PC-9 (cell line): ENCODE measurements around the gene MMD2. TPM values are rescaled to one million over a fixed set of nuclear protein-coding genes. Genes with fewer than 3 reads are reported as not detected.

ENCODE experiments used
- BruUV-seq: library from RNA; stranded (reverse); fragments of 400-500 nt; replicated peaks from 2 replicates; lab custom pipeline; 2021; lab: Mats Ljungman, UMichigan
- CTCF ChIA-PET: fragments of 300-600 bp; sonication (Branson Sonifier 250); formaldehyde crosslinking; loops from one replicate; lab custom pipeline; 2022; ENCODE audit warnings: antibody characterized with exemption; lab: Charles Lee
- POLR2A ChIA-PET: fragments of 300-600 bp; sonication (Branson Sonifier 250); formaldehyde crosslinking; loops from one replicate; lab custom pipeline; 2022; ENCODE audit warnings: antibody characterized with exemption; ENCODE audit not compliant: unreplicated experiment; lab: Charles Lee
- DNase-seq, 2 experiments: peaks; one replicate each; pipeline versions ENCODE4 v3.0.0 to v3.0.0-alpha.2; 2015 to 2022; ENCODE audit warnings: mixed read lengths in 1 of 2
- H2AFZ ChIP-seq: fragments of 200-600 bp; sonication (generic); 2 replicates; pipeline ENCODE4 v1.8.1; 2017; ENCODE audit warnings: antibody characterized with exemption
- H3F3A ChIP-seq: fragments of 200-600 bp; sonication (generic); 2 replicates; pipeline ENCODE4 v1.8.1; 2017; ENCODE audit warnings: antibody characterized with exemption, mild to moderate bottlenecking, low read depth; ENCODE audit not compliant: insufficient read depth
- H3K27ac ChIP-seq: fragments of 200-600 bp; sonication (generic); 2 replicates; pipeline ENCODE4 v1.6.1; 2016; ENCODE audit warnings: mixed run types
- H3K27me3 ChIP-seq: fragments of 200-600 bp; sonication (generic); 2 replicates; pipeline ENCODE4 v1.6.1; 2016; ENCODE audit warnings: low read depth, mixed run types; ENCODE audit not compliant: insufficient read depth
- H3K36me3 ChIP-seq: fragments of 200-600 bp; sonication (generic); 2 replicates; pipeline ENCODE4 v1.6.1; 2016; ENCODE audit warnings: low read depth, mixed run types
- H3K4me1 ChIP-seq: fragments of 200-600 bp; sonication (generic); replicated peaks from 2 replicates; pipeline ENCODE4 v1.6.1; 2016; ENCODE audit warnings: mixed run types; ENCODE audit not compliant: insufficient read depth
- H3K4me2 ChIP-seq: fragments of 200-600 bp; sonication (generic); 2 replicates; pipeline ENCODE4 v1.6.1; 2017; ENCODE audit warnings: mixed run types
- H3K4me3 ChIP-seq: fragments of 200-600 bp; sonication (generic); 2 replicates; pipeline ENCODE4 v1.6.1; 2016; ENCODE audit warnings: mixed run types
- H3K79me2 ChIP-seq: fragments of 200-600 bp; sonication (generic); 2 replicates; pipeline ENCODE4 v1.6.1; 2017; ENCODE audit warnings: low read depth, mixed run types
- H3K9me2 ChIP-seq: fragments of 200-600 bp; sonication (generic); 2 replicates; pipeline ENCODE4 v1.8.1; 2017; ENCODE audit warnings: mild to moderate bottlenecking; ENCODE audit not compliant: insufficient read depth
- H3K9me3 ChIP-seq: fragments of 200-600 bp; sonication (generic); 2 replicates; pipeline ENCODE4 v1.8.1; 2016; ENCODE audit warnings: low read depth; ENCODE audit not compliant: insufficient read depth
- H4K20me1 ChIP-seq: fragments of 200-600 bp; sonication (generic); 2 replicates; pipeline ENCODE4 v1.8.1; 2017; ENCODE audit not compliant: insufficient read depth
- CTCF ChIP-seq: fragments of 200-600 bp; sonication (generic); conservative IDR thresholded peaks from 2 replicates; pipeline ENCODE4 v1.6.1; 2017; ENCODE audit warnings: mixed run types, antibody characterized with exemption, mild to moderate bottlenecking, moderate library complexity
- EZH2 ChIP-seq: fragments of 200-600 bp; sonication (generic); IDR thresholded peaks from 2 replicates; pipeline ENCODE4 v1.8.0; 2017; ENCODE audit warnings: antibody characterized with exemption, low read depth
- intact Hi-C: fragments of 100-400 bp; cut with micrococcal nuclease; formaldehyde crosslinking; loops from one replicate; pipeline ENCODE4 v1.10.0; 2022; ENCODE audit not compliant: unreplicated experiment
- total RNA-seq: library from RNA; stranded (reverse); gene quantifications from 2 replicates; pipeline ENCODE4 v1.2.3, GENCODE V29; 2021

MMD2 gene
- total RNA-seq, 1 experiment from 2014 or later, result not detected

- ChIA-PET CTCF (no interaction called here), POLR2A (no interaction called here)
- H3K9me3 ChIP-seq, result no peaks in the 10 kb centered on the region
- intact Hi-C loops, result no loop called here
- DNase-seq, result no peak
- H3F3A ChIP-seq, result no peaks in the 10 kb centered on the region
- no peaks in the 10 kb centered on the region for H3K36me3 ChIP-seq
- no peak overlapping the region for H3K4me2 ChIP-seq
- H3K79me2 ChIP-seq, result no peaks in the 10 kb centered on the region
- no peak overlapping the region for H2AFZ ChIP-seq
- H3K4me1 ChIP-seq, result no peaks in the 10 kb centered on the region
- no peak overlapping the region for H3K27ac ChIP-seq
- H4K20me1 ChIP-seq, result no peaks in the 10 kb centered on the region
- BruUV-seq, result no TSS peak
- no peaks in the 10 kb centered on the region for H3K9me2 ChIP-seq
- TF ChIP-seq EZH2 (no peak), CTCF (no peak)
- H3K27me3 ChIP-seq, result peaks cover 93% of the 10 kb centered on the region
- H3K4me3 ChIP-seq, result no peak overlapping the region
Observed at GRCh38 chr7:4906682-4907081, 52.3 kb downstream of the MMD2 start.

- POLR2A ChIA-PET, result no interaction called here
- no peaks in the 10 kb centered on the region for H3K36me3 ChIP-seq
- no peak for DNase-seq
- H3K4me3 ChIP-seq, result no peak overlapping the region
- no peaks in the 10 kb centered on the region for H3K4me1 ChIP-seq
- CTCF ChIA-PET, result no interaction called here
- intact Hi-C loops, result no loop called here
- TF ChIP-seq EZH2, result no peak
- TF ChIP-seq CTCF, result no peak
- H3K79me2 ChIP-seq, result no peaks in the 10 kb centered on the region
- no peaks in the 10 kb centered on the region for H3F3A ChIP-seq
- H3K27me3 ChIP-seq, result peaks cover 97% of the 10 kb centered on the region
- no peak overlapping the region for H2AFZ ChIP-seq
- H3K4me2 ChIP-seq, result no peak overlapping the region
- BruUV-seq, result no TSS peak
- no peaks in the 10 kb centered on the region for H3K9me3 ChIP-seq
- H3K9me2 ChIP-seq, result no peaks in the 10 kb centered on the region
- no peak overlapping the region for H3K27ac ChIP-seq
- no peaks in the 10 kb centered on the region for H4K20me1 ChIP-seq
Observed at GRCh38 chr7:4905171-4905570, 53.8 kb downstream of the MMD2 start.

- POLR2A ChIA-PET, result no interaction called here
- intact Hi-C loops, result no loop called here
- Histone ChIP-seq H3K27ac (no peak overlapping the region), H3K4me1 (no peaks in the 10 kb centered on the region), H3K9me3 (no peaks in the 10 kb centered on the region), H3F3A (no peaks in the 10 kb centered on the region), H3K4me2 (no peak overlapping the region), H4K20me1 (no peaks in the 10 kb centered on the region), H3K79me2 (no peaks in the 10 kb centered on the region), H3K4me3 (no peak overlapping the region), H3K9me2 (no peaks in the 10 kb centered on the region), H3K27me3 (peaks cover 97% of the 10 kb centered on the region), H3K36me3 (no peaks in the 10 kb centered on the region), H2AFZ (no peak overlapping the region)
- no TSS peak for BruUV-seq
- CTCF ChIA-PET, result no interaction called here
- TF ChIP-seq EZH2 (no peak), CTCF (no peak)
- no peak for DNase-seq
Observed at GRCh38 chr7:4904346-4904745, 54.6 kb downstream of the MMD2 start.
